K562 (cell line): Measurements from ENCODE around the gene GPR107. TPM values are rescaled to one million over a fixed set of nuclear protein-coding genes. Genes with fewer than 3 reads are reported as not detected.

Experiments used
- CUX1 ChIP-seq: fragments of 200-800 bp; sonication (Bioruptor generic); IDR thresholded peaks from 2 replicates; pipeline ENCODE4 v1.6.1; 2016; ENCODE audit warnings: missing genetic modification characterization, missing compliant biosample characterization
- LCOR ChIP-seq: sonication (generic); formaldehyde crosslinking; IDR thresholded peaks from 2 replicates; pipeline ENCODE4 v1.8.0; 2022; ENCODE audit warnings: mild to moderate bottlenecking, missing genetic modification reagents
- NFE2 ChIP-seq: IDR thresholded peaks from 2 replicates; pipeline ENCODE4 v1.6.1; 2014; ENCODE audit warnings: antibody characterized with exemption, low read depth
- NR2F6 ChIP-seq: fragments of 450-650 bp; formaldehyde crosslinking; IDR thresholded peaks from 2 replicates; pipeline ENCODE4 v1.4.0; 2020; ENCODE audit warnings: mild to moderate bottlenecking
- PBX2 ChIP-seq, 2 experiments: IDR thresholded peaks in 1 of 2; conservative IDR thresholded peaks in 1 of 2; 2 replicates each; pipeline ENCODE4 v1.6.1; 2016; ENCODE audit warnings: low read depth in 2 of 2, mild to moderate bottlenecking in 1 of 2, missing compliant biosample characterization in 1 of 2, missing genetic modification characterization in 1 of 2, moderate library complexity in 1 of 2
- POLR2AphosphoS5 ChIP-seq: IDR thresholded peaks from 2 replicates; pipeline ENCODE4 v1.6.1; 2011; ENCODE audit warnings: mild to moderate bottlenecking, low read depth, low read length, moderate library complexity; ENCODE audit not compliant: control insufficient read depth, insufficient read depth
- SFPQ ChIP-seq: fragments of 200-400 bp; formaldehyde crosslinking; IDR thresholded peaks from 2 replicates; pipeline ENCODE4 v1.6.1; 2017; ENCODE audit warnings: mild to moderate bottlenecking, low read depth, low read length, moderate library complexity
- TOE1 ChIP-seq, 2 experiments: fragments of 450-650 bp in 1 of 2; sonication (generic) in 1 of 2; formaldehyde crosslinking in 1 of 2; IDR thresholded peaks; 2 replicates each; pipeline versions ENCODE4 v1.7.1 to v1.8.0; 2016 to 2022; ENCODE audit warnings: borderline replicate concordance in 2 of 2, mild to moderate bottlenecking in 2 of 2, antibody characterized with exemption in 1 of 2, inconsistent platforms in 1 of 2, low read depth in 1 of 2, missing genetic modification reagents in 1 of 2, moderate library complexity in 1 of 2
- ZNF3 ChIP-seq: fragments of 250-450 bp; sonication (Bioruptor Pico); IDR thresholded peaks from 2 replicates; pipeline ENCODE4 v1.5.0; 2021; ENCODE audit warnings: mild to moderate bottlenecking, moderate library complexity
- polyA plus RNA-seq, 8 experiments: library from polyadenylated mRNA; depleted of rRNA in 4 of 8; stranded (reverse) in 5 of 8; unstranded in 3 of 8; fragments of >200 nt; fragmentation: Nextera tagmentation in 2 of 8; fragmentation: Illumina TruSeq in 1 of 8; extraction: Ambion mirVana in 2 of 8; extraction: Trizol in 1 of 8; gene quantifications; 2 replicates each; pipeline versions ENCODE4 v1.2.1 to v1.2.3, GENCODE V29; 2011 to 2014; ENCODE audit warnings: inconsistent platforms in 1 of 8, missing spikeins in 1 of 8
- total RNA-seq, 7 experiments: library from RNA; depleted of rRNA in 6 of 7; stranded (reverse); fragments of >200 nt in 6 of 7; fragmentation: Illumina TruSeq in 2 of 7; extraction: Trizol in 2 of 7; gene quantifications; 2 replicates each; pipeline versions ENCODE4 v1.2.1 to v1.2.3, GENCODE V29; 2011 to 2021; ENCODE audit warnings: low replicate concordance in 1 of 7
- TF ChIP-seq, protein P1 (sequence below): sonication (generic); formaldehyde crosslinking; IDR thresholded peaks from 2 replicates; pipeline ENCODE4 v1.8.0; 2022; ENCODE audit warnings: mild to moderate bottlenecking, missing genetic modification reagents

Gene GPR107
- total and polyA plus RNA-seq, 9 of the 15 experiments (the other 6 are each of a cell fraction or from before 2014, with no cell fraction given) = 3.2 to 34.6 (median 14.4) TPM

DNA sequence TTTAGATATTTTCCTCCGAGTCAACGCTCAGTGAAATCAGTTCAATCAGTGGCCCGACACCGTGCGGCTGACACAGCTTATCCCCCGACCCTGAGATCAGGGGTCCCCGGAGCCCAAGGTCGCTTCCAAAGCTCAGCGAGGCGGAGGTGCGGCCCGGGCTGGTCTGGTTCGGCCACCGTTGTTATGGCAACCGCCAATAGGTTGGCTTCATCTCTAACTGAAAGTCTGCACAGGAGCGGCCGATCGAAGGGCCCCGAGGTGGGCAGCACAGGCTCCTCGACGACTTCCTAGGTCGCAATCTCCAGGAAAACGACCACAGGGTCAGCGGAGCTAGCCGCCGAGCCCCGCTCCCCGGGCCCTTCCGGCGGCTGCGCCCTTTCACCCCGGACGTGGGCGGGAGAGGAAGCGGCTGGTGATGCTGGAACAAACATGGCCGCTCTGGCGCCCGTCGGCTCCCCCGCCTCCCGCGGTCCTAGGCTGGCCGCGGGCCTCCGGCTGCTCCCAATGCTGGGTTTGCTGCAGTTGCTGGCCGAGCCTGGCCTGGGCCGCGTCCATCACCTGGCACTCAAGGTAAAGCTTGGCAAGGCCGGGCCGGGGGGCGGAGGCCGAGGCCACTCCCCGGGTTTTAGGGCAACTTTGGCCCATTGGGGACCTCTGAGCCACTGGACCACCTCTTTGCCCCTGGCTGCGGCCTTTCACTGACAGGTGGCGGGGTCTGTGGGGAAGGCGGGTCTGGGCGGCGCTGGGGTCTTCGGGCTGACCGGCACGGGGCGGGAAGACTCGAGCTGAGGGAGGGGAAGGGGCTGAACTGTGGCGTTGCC, at the start of gene GPR107 (continued):
- TF ChIP-seq SFPQ (no peak), PBX2 (CRISPR knock-in tag; IDR thresholded peaks at IDR 0.05; ENCODE audit: low read depth) (no peak), PBX2 (tag; conservative IDR thresholded peaks at IDR 0.05; ENCODE audit: low read depth) (no peak), ZNF3 (CRISPR knock-in tag) (no peak), CUX1 (CRISPR knock-in tag) (no peak), LCOR (CRISPR knock-in tag) (0 out of 2 replicates have a peak, but pooled peaks have one; percentile 4), TOE1 (IDR thresholded peaks at IDR 0.05; ENCODE audit: borderline replicate concordance) (no peak), TOE1 (CRISPR knock-in tag; IDR thresholded peaks at IDR 0.05; ENCODE audit: borderline replicate concordance, low read depth) (no peak), NFE2 (no peak), POLR2AphosphoS5 (peak; percentile 73), NR2F6 (CRISPR knock-in tag) (no peak)
- TF ChIP-seq, protein P1, sequence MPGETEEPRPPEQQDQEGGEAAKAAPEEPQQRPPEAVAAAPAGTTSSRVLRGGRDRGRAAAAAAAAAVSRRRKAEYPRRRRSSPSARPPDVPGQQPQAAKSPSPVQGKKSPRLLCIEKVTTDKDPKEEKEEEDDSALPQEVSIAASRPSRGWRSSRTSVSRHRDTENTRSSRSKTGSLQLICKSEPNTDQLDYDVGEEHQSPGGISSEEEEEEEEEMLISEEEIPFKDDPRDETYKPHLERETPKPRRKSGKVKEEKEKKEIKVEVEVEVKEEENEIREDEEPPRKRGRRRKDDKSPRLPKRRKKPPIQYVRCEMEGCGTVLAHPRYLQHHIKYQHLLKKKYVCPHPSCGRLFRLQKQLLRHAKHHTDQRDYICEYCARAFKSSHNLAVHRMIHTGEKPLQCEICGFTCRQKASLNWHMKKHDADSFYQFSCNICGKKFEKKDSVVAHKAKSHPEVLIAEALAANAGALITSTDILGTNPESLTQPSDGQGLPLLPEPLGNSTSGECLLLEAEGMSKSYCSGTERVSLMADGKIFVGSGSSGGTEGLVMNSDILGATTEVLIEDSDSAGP = no peak
